Activated gamma-delta T cell treated with Interleukin-2 at 50 U/mL for 16 hours (primary cell): ENCODE data around the gene ITM2B.
A peak's percentile ranks its signal among the peaks of the same experiment; 100 is the strongest.

Experiments used
- DNase-seq: peaks from one replicate; pipeline ENCODE4 v3.0.0-alpha.2; 2020

ITM2B gene

DNA sequence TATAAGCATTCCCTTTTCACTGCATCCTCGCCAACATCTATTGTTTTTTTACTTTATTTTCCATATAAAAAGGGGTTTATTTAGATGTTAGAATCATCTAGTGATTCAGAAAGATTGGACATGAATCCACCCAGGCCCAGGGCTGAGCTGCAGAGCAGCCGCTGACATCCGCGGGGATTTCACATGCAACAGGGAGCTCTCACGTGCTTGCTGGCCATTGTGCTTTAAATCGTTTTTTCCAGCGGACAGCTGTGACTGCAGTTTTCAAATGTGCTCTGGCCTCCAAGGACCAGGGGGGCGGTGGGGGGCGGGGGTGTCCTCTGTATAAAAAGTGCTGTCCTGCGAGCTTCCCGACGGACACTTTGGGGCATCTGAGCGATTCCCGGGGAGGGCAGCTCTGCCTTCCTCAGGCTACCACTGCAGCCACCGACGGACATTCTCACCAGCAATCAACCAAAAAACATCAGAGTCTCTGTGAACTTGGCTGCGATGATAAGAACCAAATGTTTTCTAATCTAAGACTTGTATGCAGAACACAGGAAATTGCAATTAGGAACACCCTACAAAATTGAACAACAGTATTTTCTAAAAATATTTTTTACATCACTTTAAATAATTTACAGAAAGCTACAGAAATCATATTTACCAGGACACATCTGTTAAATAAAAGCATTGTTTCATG, 83.1 kb downstream of the ITM2B start:
- DNase-seq = no peak

DNA sequence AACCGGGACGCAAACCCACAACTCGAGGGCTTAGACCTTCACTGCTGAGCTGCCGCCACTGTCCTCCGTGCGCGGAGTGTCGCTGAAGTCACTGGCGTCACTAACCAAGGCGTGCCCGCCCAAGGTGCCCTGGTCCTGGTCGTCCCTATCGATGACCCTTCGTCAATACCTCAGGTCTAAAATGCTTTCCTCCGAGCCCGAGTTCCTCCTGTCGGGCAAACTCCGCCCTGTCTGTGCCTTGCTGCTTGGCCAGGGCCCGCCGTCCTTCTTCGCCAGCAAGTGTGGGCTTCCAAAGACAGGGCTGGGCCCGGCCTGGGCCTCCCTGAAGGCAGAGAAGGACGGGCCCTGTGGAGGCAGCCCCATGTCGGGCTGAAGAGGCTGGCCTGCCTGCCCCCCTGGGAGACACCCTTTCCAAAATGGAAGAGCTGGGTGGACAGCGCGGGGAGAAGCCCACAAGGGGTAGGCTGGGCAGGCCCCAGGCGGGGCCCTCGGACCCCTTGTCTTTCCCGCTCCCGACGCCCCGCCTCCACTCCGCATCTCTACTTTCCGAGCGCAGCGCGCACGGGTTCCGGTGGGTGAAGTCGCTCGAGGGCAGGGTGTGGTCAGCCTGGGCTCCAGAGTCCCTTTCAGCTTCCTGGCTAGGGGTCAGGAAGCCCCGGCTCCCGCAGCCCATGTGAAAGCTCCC, 84.0 kb downstream of the ITM2B start:
- no peak for DNase-seq

DNA sequence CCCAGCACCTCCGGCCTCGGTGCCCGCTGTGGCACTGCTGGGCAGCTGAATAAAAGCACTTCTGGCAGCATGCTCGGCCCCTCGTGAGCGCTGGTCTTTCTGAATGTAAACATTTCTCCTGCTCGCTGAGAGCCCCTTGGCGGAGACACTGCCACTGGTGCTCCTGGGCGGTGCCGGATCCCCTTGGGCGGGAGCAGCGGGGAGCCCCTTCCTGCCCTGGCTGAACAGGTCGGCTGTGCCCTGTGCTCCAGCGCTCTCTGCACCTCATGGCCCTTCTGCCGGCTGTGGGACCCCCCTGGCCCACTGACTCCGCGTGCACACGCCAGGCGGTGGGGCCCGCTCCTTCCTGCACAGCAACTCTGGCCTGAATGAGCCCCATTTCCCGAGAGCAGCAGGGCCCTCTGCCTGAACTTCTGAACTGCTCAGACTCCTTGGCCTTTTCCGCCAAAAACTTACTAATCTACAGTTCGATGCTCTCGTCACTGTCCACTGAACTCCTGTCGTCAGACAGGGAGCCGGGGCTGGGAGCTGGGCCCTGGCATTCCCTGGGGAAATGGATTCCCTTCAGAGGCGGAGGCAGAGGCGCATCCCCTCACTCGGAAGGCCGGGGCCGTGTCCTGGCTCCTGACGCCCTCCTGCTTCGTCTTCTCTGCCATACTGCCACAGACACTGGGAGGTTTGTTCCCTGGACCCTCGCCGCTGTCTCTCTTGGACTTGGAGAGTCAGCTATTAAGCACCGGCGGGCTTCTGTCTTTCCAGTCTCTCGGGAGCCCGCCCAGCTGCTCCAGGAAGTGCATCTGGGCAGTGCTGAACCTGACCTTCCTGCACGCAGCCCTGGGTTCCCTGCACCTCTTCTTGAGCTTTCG, 84.7 kb downstream of the ITM2B start:
- no peak for DNase-seq

DNA sequence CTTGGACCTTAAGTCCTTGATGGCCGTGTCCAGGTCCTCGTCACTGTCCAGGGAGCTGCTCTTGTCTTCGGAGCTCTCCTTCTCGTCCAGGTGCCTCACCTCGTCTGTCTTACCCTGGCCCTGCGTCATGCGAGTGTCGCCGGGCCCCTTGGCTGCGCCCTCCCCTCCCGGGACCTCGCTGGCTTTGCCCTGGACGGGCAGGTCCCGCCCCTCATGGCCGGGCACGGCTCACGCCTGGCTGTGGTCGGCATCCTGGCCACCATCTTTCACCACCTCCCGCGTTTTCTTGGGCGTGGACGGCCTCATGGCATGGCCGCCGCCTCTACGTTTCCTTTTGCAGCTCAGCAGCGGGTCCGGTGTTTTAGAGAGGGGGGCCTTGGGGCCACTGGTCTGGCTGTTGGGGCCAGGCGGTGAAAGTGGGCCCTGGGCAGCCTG, 85.4 kb downstream of the ITM2B start:
- DNase-seq = no peak

DNA sequence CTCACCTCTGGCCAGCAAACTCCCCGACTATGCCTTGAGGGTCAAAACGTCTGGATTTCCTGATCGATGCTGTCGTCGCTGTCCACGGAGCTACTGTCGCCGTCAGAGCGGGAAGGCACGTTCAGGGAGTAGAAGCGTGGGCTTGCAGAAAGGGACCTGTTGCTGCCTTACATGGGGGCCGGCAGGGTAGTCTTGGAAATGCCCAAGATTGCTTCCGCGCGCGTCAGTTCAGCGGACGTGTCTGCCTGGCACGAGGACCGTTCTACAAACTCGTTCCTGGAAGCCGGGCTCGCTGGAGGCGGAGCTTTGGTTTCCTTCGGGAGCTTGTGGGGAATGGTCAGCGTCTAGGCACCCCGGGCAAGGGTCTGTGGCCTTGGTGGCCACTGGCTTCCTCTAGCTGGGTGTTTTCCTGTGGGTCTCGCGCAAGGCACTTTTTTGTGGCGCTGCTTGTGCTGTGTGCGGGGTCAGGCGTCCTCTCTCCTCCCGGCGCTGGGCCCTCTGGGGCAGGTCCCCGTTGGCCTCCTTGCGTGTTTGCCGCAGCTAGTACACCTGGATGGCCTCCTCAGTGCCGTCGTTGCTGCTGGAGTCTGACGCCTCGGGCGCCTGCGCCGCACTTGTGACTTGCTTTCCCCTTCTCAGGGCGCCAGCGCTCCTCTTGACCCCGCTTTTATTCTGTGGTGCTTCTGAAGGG, 86.0 kb downstream of the ITM2B start:
- DNase-seq = peak; percentile 16
